ENCODE measurements around the gene RASGEF1C.

RASGEF1C gene

DNA sequence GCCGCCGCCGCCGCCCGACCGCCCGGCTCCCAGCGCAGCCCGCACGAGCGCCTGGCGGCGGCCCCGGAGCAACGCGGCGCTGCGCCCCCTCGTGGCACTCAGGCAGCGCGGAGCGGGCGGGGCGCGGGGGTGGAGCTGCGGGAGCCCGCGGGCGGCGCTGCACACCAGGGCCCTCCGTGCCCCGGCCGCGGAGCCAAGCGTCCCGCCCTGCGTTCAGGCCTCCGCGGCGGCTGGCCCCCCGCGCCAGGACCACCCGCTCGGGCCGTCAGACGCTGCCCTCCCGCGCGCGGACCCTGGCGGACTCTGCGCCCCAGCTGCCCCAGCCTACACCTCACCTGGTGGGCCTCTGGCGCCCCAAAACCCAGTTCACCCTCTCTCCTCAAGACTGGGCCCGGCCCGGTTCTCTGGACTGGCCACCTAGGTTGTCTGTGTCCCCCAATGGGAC is at the start of gene RASGEF1C:
Gene RASGEF1C, minus strand, starts transcription at position 75 of the 445 bp plus-strand sequence. CDS start 71,159 bp downstream, outside the sequence.
- DNase-seq (ENCODE audit: low read depth) = peak; percentile 54

DNA sequence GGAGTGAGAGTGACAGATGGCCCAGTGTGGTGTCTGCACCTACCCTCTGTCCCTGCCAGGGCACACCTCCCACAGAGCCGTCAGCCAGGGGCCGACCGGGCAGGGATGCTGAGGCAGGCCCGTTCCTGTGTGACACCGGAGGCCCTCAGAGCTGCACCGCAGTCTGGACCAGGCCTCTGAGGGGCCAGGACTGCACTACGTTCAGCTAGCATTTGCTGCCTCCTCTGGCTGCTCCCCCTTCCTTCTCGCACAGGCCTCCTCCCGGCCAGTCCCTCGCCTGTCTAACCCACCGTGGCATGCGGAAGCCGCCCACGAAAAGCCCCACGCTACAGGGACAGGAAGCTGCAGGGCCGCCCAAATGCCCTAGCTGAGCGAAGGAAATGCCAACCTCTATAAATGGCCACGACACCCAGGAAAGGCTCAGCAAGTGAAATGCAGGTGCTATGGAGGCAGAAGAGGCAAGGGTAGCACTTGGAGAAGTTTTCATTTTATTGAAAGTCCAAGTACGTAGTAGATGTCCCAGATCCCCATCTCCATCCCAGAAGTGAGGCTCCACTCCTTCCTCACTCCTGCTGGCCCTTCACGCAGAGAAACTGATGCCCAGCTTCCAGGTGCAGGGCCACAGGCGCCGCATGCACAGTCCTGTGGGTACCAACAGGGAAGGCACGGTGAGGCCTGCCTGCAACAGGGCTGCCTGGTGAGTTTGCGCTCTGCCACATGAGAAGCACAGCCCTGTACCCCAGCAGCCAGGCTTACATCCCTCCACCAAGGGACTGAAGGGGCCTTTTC is 44.2 kb upstream of the RASGEF1C start:
- no peak for DNase-seq (ENCODE audit: low read depth)

DNA sequence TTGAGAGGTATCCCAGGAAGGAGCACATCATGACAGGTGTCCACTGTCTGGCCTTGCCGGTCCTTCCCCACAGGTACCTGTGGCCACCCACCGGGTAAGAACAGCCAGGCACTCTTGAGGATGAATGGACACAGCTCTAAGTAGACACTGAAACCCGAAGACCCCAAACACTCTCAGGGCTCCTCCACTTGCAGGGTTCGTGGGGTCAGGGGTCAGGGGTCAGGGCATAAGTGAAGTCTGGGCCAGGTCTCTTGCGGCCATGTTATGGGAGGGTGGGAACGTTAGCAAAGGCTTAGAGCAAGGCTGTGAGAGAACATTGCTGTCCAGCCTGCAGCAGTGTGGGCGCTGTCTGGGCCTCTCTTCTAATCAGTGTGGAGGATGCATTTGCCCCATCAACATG is 42.9 kb upstream of the RASGEF1C start:
- DNase-seq (ENCODE audit: low read depth) = no peak

DNA sequence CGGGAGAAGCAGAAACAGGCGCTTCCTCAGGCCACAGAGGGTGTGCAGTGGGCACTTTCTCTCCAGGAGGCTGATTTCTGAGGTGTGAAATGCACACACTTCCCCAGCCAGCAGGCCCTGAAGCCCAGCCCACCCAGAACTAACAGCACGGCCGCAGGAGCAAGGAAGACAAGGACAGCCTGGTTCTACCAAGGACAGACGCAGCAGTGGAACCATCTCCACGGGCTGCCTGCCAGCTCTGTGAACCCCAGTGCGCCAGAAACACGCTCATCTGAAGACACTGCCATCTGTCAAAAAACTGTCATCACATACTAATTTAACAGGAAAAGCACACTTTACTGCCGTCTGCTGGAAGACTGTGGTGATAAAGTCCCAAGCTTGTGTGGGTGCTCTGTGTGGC is 42.1 kb upstream of the RASGEF1C start:
- DNase-seq (ENCODE audit: low read depth) = no peak

DNA sequence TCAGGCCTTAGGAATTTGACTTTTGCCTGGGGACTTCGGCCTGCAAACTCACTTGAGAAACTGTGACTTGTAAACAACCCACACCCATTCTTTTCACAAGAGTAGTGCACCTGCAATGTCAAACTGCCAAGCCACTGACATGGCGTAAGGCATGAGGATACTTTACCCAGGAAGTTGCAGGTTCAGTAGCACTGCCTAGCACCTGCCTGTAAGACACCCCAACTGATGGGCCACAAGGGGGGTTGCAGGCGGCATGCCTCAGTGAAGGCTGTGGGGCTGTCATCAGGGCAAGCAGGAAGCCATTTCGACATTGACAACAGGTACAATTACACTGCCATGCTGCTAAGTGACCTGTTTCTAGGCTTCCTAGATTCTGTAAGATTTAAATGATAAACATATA is 41.3 kb upstream of the RASGEF1C start:
- DNase-seq (ENCODE audit: low read depth) = no peak

DNA sequence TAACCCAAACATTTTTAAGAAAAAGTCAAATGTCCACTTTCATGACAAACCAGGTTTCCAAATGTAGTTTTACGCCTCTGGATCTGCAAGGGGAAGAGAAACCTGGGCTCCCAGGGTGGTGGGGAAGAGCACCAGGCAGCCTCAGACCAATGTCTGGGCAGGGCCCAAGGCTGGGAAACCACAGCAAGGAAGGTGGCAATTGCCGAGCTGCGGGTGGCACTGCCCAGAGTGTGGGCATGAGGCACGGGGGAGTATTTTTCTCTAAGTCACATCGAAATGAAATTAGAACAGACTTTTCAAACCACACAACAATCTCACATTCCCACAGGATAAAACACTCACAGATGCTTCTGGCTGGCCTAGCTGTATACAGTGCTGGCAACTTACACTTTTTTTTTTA is 32.6 kb upstream of the RASGEF1C start:
- no peak for DNase-seq (ENCODE audit: low read depth)

DNA sequence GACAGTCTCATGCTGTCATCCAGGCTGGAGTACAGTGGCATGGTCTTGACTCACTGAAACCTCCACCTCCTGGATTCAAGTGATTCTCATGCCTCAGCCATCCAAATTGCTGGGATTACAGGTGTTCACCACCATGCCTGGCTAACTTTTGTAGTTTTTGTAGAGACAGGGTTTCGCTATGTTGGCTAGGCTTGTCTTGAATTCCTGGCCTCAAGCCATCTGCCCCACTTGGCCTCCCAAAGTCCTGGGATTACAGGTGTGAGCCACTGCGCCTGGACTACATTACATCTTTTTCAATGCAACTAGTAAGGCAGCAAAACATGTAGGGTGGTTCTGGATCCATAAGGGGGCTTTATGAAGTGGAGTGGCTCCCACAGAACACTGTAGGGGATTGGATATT is 29.6 kb upstream of the RASGEF1C start:
- DNase-seq (ENCODE audit: low read depth) = no peak

DNA sequence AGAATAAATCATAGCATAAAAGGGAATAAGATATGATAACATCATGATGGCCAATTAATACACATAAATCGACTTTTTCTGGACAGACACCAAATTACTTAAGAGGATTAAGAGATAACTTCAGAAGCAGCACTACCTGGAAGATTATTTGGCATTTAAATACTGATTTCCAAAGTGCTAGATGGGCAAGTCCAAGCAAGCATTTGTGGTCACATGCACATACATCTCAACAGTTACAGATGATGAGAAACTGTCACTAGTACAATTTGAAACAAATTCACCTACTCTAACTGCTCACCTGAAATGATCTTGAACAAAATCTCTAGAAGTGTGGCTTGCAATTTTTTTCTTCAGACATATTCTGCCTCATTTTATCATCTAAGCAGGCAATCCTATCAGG is 26.8 kb upstream of the RASGEF1C start:
- no peak for DNase-seq (ENCODE audit: low read depth)

DNA sequence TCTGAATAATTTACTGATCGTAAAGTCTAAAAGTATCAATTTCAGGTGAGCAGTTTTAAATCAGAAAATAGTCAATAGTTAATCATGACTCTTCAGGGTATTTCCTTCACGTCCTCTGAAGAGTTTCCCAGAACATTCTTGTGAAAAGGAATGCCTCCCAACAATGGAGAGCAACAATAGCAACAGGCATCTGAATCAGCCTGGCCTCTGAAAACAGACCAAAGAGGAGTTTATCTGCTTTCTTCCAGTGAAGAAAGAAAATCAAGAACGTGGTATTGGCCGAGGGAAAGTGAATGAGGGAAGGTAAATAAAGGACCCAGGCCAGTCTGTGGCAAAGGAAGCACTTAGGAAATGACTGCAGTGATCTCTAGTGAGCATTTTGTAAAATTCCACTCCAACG is 26.1 kb upstream of the RASGEF1C start:
- no peak for DNase-seq (ENCODE audit: low read depth)

DNA sequence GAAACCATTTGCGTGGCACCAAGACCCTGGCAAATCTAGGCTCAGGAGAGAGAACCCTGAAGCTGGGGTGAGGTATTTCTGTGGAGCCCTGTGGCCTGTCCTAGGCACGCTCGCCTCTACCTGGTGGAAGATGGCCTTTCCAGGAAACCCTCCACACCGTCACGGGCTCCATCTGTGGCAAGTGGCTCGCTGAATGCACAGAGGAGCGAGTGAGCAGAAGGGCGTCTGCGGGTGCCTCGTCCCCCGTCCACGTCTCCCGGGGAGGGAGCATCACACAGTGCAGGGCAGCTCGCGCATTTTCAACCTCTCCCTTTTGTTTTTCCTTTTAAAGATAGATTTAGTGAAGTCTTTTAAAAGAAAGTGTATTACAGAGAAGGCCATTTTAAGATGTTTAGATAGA is 25.3 kb upstream of the RASGEF1C start:
- no peak for DNase-seq (ENCODE audit: low read depth)

DNA sequence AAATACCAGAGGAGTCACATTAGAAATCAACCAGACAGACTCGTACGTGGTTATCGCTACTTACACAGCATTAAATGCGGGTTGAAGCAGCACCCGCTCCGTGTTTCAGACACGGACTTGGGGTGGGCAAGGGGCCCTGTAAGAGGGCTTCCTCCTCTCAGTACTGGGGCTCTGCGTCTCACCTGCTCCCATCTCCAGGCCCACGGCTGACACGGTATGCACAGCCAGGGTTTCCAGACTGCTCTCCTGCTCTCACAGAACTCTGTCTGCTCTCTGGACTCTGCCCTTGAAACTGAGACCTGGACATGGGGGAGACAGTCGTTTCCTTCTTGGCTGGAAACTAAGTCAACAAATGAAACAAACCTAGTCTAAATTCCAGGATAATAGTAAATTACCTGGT is 24.7 kb upstream of the RASGEF1C start:
- no peak for DNase-seq (ENCODE audit: low read depth)

DNA sequence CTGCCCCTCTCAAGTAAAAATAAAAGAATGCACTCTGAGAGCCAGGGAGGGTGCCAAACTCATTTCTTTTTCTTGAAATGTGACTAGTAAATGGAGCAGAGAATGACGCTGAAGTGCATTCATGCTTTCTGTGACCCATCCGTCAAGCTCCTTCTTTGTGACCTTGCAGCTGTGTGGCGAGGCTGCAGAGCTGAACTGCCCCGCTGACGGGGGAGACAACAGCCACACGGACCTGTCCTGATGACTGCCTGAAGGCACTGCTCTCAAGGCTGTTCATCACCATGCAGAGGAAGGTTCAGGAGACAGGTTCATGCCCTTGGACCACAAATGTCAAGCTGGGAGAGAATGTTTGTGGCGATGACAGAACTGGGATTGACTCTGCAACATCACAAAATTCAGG is 21.0 kb upstream of the RASGEF1C start:
- no peak for DNase-seq (ENCODE audit: low read depth)

DNA sequence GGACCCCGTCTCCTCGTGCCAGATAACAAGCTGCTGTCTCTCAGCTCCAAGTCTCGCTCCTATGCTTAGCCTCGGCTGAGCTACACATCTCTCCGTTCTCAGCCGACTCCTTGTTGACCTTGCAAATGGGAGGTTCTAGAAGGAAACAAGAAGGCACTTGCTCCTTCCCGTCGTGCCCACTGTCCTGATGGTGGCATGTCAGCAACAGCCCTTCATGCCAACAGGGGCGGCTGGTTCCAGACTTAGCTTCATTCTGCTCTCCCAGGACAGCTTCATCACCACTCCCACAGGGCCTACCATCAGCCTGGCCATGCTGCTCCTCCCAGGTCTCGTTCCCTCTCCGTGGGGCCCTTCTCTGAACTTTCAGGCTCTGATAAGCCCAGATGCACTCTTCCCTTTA is 13.0 kb upstream of the RASGEF1C start:
- no peak for DNase-seq (ENCODE audit: low read depth)

DNA sequence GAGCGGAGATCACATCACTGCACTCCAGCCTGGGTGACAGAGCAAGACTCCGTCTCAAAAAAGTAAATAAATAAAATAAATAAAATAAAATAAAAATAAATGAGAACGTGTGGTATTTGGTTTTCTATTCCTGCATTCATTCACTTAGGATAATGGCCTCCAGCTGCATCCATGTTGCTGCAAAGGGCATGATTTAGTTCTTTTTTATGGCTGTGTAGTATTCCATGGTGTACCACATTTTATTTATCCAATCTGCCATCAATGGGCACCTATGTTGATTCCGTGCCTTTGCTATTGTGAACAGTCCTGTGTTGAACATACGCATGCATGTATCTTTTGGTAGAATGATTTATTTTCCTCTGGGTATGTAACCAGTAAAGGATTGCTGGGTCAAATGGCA is 8.8 kb upstream of the RASGEF1C start:
- DNase-seq (ENCODE audit: low read depth) = no peak

DNA sequence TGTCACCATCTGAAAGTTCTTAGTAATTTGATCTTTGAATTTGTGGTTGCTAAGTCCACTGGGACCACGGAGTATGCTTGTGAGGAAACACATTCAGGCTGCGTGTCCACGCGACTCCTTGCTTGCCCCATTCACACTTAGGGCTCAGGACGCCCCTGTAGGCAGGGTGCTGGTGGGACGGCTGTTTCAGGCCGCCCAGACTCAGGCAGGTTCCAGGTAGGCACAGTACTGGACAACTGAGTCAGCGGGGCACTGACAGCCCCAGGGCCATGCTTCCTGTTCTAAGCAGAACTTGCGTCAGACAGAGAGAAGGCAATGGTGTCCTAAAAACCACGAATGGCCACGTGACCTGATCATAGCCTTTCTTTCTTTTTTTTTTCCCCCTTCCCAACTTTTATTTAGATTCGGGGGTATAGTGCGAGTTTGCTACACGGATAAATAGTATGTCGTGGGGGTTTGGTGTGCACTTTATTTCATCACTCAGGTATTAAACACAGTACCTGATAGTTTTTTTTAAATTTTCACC is 7.7 kb upstream of the RASGEF1C start:
- no peak for DNase-seq (ENCODE audit: low read depth)

DNA sequence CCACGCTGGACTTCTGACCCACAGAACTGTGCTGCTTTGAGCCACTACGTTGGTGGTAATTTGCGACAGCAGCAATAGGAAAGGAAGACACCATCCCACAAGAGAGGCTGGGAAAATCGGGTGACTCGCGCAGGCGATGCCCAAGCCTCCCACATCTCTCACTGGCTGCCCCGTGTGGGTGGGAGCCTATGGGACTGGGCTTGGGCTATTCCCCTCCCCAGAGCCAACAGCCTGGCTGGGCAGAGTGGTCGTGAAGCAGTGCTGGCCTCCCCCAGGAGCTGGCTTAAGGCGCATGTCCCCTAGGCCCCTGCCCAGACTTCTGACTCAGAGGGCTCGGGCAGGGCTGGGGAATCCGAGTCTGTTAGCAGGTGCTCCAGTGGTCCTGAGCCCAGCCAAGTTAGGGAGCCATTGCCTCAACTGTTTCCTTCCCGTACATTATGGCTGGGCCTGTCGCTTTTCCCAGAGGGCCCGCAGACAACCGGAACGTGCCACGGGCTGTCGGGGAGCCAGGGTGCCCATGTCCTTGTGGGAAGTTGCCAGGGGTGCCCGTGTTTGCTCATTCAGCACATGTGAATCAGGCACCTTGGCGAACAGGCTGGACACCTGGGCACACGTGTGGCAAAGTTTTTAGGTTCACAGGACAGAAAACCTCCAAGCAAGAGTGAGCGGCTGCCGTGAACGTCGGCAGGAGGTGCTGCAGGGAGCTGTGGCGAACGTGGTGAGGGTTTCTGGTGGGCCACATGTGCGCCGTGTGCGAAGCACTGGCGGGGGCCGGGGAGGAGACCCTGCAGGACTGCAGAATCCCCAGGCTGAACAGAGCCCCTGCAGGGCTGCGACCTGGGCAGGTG is 7.0 kb upstream of the RASGEF1C start:
- no peak for DNase-seq (ENCODE audit: low read depth)

DNA sequence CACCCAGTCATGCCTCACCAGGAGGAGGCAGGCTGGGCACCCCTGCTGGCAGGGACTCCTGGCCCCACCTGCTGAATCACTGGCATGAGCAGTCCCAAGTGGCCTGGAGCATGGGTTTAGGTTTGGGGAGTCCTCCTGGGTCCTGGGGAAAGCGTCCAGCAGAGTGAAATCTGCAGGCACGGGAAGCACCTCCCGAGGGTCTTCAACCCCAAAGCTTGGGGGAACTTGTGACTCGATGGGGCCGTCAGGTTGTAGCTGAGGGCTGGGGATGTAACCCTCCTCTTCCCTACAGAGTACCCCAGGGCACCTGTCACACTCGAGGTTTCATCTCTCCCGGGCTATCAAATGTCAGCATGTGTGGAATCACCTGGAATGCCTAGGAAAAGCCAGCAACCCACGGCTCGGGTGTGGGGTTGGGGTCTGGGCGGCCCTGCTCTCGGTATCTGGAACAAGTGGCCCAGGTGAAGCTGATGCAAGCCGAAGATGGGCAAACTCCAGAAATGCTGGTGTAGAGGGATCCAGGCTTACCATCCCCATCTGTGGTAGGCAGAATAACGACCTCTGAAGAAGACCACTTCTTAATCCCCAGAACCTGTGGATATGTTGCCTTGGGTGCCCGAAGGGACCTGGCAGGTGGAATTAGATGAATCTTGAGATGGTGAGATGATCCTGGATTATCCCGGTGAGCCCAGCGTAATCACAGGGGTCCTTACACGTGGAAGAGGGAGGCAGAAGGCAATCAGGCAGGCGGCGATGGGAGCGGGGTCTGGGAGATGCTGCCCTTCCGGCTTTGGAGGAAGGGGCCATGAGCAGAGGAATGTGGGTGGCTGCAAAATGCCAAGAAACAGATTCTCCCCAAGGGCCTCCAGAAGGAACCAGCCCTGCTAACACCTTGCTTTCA is 6.1 kb upstream of the RASGEF1C start:
- DNase-seq (ENCODE audit: low read depth) = no peak

DNA sequence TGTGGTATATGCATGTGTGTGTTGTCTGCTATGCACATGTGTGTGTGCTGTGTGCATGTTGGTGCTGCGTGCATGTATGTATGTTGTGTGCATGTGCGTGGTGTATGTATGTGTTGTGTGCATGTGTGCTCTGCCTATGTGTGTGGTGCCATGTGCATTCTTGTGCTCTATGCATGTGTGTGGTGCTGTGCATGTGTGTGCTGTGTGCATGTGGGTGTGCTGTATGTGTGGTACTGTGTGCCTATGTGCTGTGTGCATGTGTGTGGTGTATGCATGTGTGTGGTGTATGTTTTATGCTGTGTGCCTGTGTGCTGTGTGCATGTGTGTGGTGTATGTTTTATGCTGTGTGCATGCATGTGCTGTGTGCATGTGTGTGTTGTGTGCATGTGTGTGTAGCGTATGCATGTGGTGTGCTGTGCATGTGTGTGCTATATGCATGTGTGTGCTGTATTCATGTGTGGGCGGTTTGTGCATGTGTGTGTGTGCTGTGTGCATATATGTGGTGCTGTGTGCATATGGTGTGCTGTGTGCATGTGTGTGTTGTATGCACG is 4.7 kb upstream of the RASGEF1C start:
- no peak for DNase-seq (ENCODE audit: low read depth)

DNA sequence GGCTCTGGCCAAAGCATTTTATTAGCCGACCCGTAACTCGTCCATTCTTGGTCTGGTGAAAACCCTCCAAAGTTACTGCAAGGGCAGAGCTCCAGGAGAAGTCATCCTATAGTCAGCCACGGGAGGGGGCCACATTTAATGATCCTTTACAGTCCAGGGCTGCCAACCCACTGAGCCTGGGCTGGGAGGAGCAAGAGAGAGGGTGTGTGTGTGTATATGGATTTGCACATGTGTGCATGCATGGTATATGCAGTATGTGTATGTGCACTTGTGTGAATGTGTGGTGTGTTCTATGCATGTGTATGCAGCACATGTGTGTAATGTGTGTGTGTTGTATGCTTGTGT is 4.2 kb upstream of the RASGEF1C start:
- no peak for DNase-seq (ENCODE audit: low read depth)

DNA sequence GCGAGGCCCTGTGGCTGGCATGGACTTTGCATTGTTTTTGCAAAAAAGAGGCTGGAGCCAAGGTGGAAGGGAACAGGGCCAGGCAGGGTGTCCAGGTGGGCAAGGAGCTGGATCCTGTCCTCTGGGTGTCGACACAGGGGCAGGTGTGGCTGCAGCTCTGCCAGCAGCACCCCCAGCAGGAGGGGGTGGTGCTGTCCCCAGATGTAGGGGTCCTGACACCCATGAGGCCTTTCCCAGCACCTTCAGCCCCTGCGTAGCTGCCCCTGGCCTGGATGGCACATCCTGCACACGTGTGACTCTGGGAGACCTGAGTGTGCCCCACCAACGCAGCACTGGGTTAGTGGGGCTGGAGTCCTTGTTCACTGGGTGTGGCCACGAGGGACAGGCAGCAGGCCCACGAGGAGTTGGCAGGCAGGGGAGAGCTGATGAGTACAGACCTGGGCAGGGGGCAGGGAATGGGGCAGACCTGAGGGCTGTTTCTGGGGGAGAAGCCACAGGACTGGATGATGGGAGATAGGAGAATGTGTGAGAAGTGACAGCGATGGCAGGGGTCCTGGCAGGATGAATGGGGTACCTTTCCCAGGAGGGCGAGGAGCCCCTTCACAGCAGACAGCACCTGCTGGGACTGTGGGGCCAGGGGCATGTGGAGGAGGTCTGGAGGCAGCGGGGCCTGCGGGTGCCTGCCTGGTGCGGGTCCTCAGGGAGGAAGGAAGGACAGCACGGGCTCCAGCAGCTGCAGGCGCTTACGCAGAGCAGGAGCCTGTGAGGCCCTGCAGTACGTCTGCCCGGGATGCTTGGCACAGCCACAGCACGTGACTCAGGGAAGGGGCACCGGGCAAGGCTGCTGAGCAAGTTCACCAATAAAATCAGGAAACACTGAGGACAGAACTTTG is 3.6 kb upstream of the RASGEF1C start:
- no peak for DNase-seq (ENCODE audit: low read depth)

DNA sequence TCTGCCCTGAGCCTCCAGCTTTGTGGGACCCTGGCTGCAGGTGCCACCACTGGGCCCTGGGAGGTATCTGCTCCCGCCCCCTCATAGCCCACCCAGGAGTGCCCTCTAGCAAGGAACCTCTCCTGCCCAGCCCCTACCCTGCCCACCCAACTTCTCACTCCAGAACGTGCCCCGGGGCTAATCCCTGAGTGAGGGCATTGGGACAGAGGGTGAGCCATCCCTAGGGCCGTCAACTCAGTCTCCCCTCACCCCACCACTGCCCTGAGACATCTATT is 2.7 kb upstream of the RASGEF1C start:
- no peak for DNase-seq (ENCODE audit: low read depth)
